HL-60 (cell line): ENCODE results near the gene ZNF282.
"Not testable (repeated sequence)": the region's sequence is repeated elsewhere in the genome, so short reads cannot be mapped to it uniquely, and the experiment has no call there.

ENCODE experiments used
- DNase-seq, 2 experiments: peaks; one replicate each; pipeline ENCODE4 v3.0.0-alpha.2; 2010 to 2020; ENCODE audit warnings: low read depth in 1 of 2, low spot score in 1 of 2
- H3K27ac ChIP-seq: fragments of 250-450 bp; sonication (Bioruptor Pico); replicated peaks from 2 replicates; pipeline ENCODE4 v1.5.1; 2020; ENCODE audit warnings: mild to moderate bottlenecking, moderate library complexity
- H3K27me3 ChIP-seq: fragments of 250-450 bp; sonication (Bioruptor Pico); 2 replicates; pipeline ENCODE4 v1.5.1; 2021; ENCODE audit warnings: mild to moderate bottlenecking, moderate library complexity; ENCODE audit not compliant: insufficient read depth, poor library complexity, severe bottlenecking
- H3K4me3 ChIP-seq: replicated peaks from 2 replicates; pipeline ENCODE4 v1.5.1; 2011; ENCODE audit warnings: mild to moderate bottlenecking, control low read depth, low read length; ENCODE audit not compliant: insufficient read depth
- CTCF ChIP-seq: IDR thresholded peaks from one replicate; pipeline ENCODE4 v1.5.1; 2011; ENCODE audit warnings: low read length, control low read depth, inconsistent platforms; ENCODE audit not compliant: insufficient read depth
- GABPA ChIP-seq: IDR thresholded peaks from 2 replicates; pipeline ENCODE4 v1.6.1; 2012; ENCODE audit warnings: low read depth
- POLR2AphosphoS5 ChIP-seq: IDR thresholded peaks from 2 replicates; pipeline ENCODE4 v1.6.1; 2012; ENCODE audit warnings: low read depth
- REST ChIP-seq: IDR thresholded peaks from 2 replicates; pipeline ENCODE4 v1.6.1; 2012; ENCODE audit warnings: low read depth; ENCODE audit not compliant: insufficient replicate concordance
- SPI1 ChIP-seq: IDR thresholded peaks from 2 replicates; pipeline ENCODE4 v1.6.1; 2012; ENCODE audit warnings: low read depth, mild to moderate bottlenecking, borderline replicate concordance

Gene ZNF282

GRCh38 chr7:149245744-149246143, 50.4 kb downstream of the ZNF282 start:
- TF ChIP-seq SPI1 (no peak), POLR2AphosphoS5 (no peak), REST (no peak), GABPA (no peak), CTCF (no peak)
- DNase-seq, result no peak
- no peak overlapping the region for H3K27ac ChIP-seq

GRCh38 chr7:149248777-149249176, 53.4 kb downstream of the ZNF282 start:
- H3K27me3 ChIP-seq, result no peaks in the 10 kb centered on the region
- H3K27ac ChIP-seq, result no peak overlapping the region; the same call in 1 of the 2 replicates
- H3K4me3 ChIP-seq, result no peak overlapping the region
- DNase-seq, result no peak
- TF ChIP-seq REST, result no peak
- TF ChIP-seq CTCF, result no peak
- no peak for TF ChIP-seq POLR2AphosphoS5
- no peak for TF ChIP-seq GABPA
- TF ChIP-seq SPI1, result no peak

More at GRCh38 chr7:149245744-149246143, 50.4 kb downstream of the ZNF282 start:
- Histone ChIP-seq H3K4me3 (no peak overlapping the region), H3K27me3 (no peaks in the 10 kb centered on the region)

- not testable (repeated sequence) for H3K27ac ChIP-seq, H3K4me3 ChIP-seq, DNase-seq, H3K27me3 ChIP-seq
These were observed 54.8 kb downstream of the ZNF282 start for GRCh38 chr7:149250151-149250550.

GRCh38 chr7:149251518-149251917, 56.2 kb downstream of the ZNF282 start:
- H3K27ac ChIP-seq, result not testable (repeated sequence)

GRCh38 chr7:149252378-149252777, 57.0 kb downstream of the ZNF282 start:
- no peak for DNase-seq
- no peak overlapping the region for H3K27ac ChIP-seq
- TF ChIP-seq REST, result no peak
- no peak for TF ChIP-seq GABPA
- TF ChIP-seq CTCF, result no peak
- no peak for TF ChIP-seq POLR2AphosphoS5
- no peak for TF ChIP-seq SPI1
- H3K27me3 ChIP-seq, result no peaks in the 10 kb centered on the region
- H3K4me3 ChIP-seq, result no peak overlapping the region

More at GRCh38 chr7:149251518-149251917, 56.2 kb downstream of the ZNF282 start:
- not testable (repeated sequence) for H3K4me3 ChIP-seq, H3K27me3 ChIP-seq, DNase-seq
